GM19238 (cell line): ENCODE results near the gene RAB9B.
A peak's percentile ranks its signal among the peaks of the same experiment; 100 is the strongest.
"Not testable (repeated sequence)": the region's sequence is repeated elsewhere in the genome, so short reads cannot be mapped to it uniquely, and the experiment has no call there.

Source experiments
- DNase-seq: peaks from one replicate; pipeline ENCODE4 v3.0.0; 2011; ENCODE audit warnings: low spot score; ENCODE audit not compliant: insufficient read length

Gene RAB9B, protein sequence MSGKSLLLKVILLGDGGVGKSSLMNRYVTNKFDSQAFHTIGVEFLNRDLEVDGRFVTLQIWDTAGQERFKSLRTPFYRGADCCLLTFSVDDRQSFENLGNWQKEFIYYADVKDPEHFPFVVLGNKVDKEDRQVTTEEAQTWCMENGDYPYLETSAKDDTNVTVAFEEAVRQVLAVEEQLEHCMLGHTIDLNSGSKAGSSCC

DNA sequence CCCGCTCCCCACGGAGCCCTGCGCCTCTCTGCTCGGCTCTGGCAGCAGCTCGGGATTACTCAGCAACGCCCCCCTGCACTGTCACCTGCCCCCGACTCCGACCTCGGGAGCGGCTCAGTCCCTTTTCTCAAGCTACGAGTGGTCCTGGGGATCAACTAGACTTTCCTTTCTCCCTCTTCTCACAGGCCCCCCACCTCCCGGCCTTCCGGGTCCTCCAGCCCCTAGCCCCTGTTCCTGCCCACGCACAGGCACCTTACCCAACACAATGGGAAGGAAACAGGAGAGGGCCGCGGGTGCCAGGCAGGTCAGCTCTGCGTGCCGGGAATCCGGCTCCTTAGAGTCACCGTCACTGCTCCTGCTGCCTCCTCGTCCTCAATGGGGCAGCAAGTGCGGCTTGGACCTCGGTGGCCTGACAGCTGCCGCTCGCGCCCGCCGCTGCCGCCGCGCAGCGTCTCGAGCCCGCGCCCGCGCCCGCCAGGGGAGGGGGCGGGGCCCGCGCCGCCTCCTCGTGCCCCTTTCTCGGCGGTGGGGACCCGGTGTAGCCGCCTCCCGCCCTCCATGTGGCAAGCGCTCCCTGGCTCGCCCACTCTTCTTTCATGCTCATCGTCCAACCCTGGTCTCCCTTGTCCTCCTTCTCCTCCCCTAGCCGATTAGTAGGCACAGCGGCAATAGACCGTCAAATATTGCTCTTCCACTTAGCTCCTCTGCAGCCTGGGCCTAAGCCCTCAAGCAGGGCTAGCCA is at the start of gene RAB9B:
RAB9B (minus strand) TSS at position 455 of the 742 bp plus-strand sequence. CDS start 6,473 bp downstream, outside the sequence.
- peak; percentile 50 for DNase-seq

DNA sequence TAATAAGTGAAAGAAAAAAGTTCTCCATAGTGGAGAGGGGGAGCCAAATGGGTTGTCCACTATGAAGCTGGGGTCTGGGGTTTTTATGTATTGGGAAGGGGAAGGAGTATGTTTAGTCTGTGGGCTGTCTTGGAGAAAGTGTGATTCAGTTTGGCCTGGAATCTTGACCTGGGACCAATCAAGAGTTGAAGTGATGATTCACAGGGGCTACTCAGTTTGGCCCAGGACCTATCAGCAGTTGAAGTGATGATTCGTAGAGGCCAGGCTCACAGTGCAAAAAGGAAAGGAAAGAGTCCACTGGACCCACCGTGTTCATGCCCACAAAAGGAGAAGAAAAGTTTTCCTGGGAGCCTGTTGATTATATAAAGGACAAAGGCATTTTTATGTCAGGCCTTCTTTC is 47.3 kb upstream of the RAB9B start:
- DNase-seq = no peak

DNA sequence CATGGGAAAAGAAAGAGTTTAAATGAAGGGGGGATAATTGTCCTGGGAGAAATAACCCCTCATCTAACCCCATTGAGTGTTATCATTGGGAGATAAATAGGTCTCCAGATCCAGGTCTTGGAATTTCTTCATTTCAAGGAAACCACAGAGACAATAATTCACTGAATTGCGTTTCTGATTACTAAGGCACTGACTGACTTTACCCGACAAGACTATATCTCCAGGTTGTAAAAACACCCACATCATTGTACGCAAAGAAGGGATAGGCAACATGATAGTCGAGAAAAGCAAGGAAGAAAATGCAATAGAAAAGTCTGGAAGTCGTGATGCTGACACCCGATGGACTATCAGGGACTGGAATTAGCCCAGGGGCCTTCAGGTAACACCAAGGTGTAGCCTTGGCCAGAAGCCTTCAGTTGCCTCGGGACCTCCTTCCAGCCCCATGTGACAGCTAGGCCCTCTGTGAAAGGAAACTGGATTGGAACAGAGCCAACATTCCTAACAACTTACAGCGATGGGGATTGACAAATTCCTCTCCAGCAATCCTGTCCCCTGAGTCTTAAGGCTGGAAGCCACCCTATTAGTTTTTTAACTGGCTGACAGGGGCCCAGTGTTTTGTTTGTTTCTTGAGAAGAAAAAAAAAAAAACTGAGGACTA is 46.5 kb upstream of the RAB9B start:
- no peak for DNase-seq

DNA sequence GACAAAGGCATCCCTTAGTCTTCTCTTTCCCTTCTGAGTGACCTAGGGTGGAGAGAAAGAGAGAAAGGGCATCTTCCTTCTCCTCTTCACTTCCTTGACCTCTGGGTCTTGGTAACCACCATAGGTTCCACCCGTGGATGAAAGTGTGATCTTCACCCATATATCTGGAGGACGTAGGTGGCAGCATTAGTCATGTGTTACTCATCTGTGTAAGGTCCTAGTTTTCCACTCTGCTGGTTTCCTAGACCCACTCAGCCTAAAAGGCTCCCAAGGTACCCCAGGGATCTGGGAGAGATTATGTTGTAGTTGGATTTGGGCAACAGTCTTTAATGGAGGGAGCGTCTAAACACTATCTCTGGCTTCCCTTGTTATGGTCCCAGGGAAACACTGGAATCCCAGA is 45.5 kb upstream of the RAB9B start:
- DNase-seq = no peak

- no peak for DNase-seq
Observed at GRCh38 chrX:103864886-103865534, 33.0 kb upstream of the RAB9B start.

DNA sequence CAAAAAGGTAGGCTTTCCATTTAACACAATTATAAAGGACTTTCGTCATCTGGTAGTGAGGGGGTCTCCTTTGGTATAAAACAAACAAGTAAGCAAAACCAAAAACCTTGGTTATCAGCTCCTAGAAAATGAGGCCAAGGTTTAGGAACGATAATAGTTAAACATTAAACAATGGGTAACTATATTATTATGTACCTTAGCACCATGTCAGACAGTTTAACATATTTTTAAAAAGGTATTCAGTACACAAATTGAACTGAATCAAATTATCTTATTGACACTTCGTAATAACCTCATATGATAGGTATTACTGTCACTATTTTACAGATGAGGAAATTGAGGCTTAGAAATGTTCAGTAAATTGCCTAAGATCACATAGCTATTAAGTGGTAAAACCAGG is 32.1 kb upstream of the RAB9B start:
- no peak for DNase-seq

DNA sequence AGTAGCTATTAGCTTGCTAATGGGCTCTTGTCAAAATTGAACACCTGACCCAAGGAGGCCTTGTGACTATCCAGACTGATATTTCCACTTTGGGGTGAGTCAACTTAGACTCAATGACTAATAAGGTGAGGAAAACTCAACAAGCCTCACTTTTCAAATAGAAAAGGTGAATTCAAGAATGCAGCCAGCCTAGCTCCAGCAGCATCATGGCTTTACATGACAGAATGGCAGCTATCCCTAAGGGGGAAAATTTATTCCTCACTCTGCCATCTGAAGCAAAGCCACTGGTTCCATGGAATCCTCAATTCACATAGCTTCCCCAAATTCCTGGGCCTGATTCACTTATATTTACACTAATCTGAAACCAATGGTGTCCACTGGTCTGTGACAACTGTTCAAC is 29.1 kb upstream of the RAB9B start:
- no peak for DNase-seq

DNA sequence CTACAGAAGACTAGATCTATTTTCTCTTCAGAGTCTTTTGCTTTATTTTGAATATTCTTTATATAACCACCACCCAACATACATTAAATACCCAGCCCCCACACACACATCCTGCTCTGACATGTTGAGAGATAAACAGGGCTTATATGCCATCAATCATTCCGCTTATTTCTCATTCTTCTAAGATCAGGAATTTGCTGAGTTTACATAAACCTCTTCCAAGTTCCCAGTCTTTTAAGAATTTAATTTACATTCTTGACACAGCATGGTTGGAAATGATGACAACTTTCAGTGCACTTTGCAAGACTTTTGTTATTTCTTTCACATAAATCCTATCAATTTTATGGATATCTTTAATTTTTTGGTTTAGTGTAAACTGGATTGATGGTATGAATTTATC is 17.5 kb upstream of the RAB9B start:
- no peak for DNase-seq

GRCh38 chrX:103847174-103847870 is 15.3 kb upstream of the RAB9B start:
- no peak for DNase-seq

GRCh38 chrX:103846386-103846785 is 14.3 kb upstream of the RAB9B start:
- no peak for DNase-seq

GRCh38 chrX:103845165-103845653 is 13.2 kb upstream of the RAB9B start:
- no peak for DNase-seq

DNA sequence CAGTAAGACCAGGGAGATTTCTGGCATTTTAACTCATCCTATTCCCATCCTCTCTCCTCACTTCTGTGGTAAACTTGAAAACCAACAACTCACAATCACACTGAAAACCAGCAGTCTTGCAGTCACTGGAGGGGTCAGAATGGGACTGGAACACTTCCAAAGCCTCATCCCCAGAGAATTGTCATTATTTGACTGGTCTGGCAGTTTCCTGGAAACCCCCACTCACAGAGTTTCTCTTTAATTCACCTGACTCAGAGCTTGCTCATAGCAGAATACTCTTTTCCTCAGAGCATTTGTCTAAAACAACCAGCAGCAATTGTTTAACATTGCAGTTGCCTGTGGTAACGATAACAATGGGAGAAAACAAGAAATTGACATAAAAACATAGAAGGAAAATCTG is 7.3 kb upstream of the RAB9B start:
- no peak for DNase-seq

DNA sequence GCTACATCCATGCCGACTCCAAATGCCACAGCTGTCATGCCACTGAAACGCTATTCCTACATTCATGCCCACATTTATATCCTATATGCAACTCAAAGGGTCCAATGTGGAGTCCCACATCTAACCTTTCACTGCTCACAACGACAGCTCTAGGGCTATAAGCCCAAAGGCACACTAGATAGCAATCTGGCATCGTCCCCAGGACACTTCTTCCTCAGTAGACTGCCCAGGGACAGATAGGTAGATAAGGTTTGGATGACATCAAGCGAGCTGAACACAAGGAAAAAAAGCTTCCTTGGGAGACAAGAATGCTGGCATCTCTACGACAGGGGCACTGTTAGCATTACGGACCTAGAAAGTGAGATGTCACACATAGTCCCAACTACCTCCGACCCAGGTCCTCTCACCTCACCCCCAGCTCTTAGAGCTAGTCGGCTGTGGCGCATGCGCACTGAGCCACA is 685 bp downstream of the RAB9B start:
- no peak for DNase-seq

- DNase-seq = no peak
Observed at GRCh38 chrX:103830848-103831247, 1.2 kb downstream of the RAB9B start.

- DNase-seq = no peak
Observed at GRCh38 chrX:103828529-103828928, 3.5 kb downstream of the RAB9B start.

- no peak for DNase-seq
Observed at GRCh38 chrX:103825881-103826280, 6.2 kb downstream of the RAB9B start.

- no peak for DNase-seq
Observed at GRCh38 chrX:103823591-103823990, 8.5 kb downstream of the RAB9B start.

DNA sequence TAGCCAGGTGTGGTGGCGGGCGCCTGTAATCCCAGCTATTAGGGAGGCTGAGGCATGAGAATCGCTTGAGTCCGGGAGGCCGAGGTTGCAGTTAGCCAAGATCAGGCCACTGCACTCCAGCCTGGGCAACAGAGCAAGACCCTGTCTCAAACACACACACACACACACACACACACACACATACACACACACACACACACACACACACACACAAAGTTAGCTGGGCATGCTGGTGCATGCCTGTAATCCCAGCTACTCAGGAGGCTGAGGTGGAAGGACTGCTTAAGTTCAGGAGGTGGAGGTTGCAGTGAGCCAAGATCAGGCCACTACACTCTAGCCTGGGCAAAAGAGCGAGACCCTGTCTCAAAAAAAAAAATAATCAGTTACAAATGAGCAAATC is 11.3 kb downstream of the RAB9B start:
- not testable (repeated sequence) for DNase-seq

- no peak for DNase-seq
Observed at GRCh38 chrX:103818842-103819619, 13.0 kb downstream of the RAB9B start.

DNA sequence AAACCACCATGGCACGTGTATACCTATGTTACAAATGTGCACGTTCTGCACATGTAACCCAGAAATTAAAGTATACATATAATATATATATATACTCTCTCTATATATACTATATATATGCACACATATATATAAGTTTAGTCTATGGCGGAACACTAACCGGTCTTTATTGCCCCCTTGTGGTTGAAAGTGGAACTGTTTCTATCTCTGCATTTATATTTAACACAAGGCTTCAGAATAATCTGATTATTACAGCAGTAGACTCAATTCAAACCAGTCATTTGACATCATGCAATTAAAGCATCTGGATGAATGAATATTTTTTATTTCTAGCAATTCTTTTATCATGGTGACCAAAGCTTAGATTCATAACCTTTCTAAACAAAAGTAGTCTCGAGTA is 14.6 kb downstream of the RAB9B start:
- DNase-seq = no peak
